ENCODE measurements around the gene JPH3. TPM values are rescaled to one million over a fixed set of nuclear protein-coding genes. Genes with fewer than 3 reads are reported as not detected.

Gene JPH3
- total RNA-seq, 2 experiments from 2014 or later = 0.07 to 0.09 TPM

DNA sequence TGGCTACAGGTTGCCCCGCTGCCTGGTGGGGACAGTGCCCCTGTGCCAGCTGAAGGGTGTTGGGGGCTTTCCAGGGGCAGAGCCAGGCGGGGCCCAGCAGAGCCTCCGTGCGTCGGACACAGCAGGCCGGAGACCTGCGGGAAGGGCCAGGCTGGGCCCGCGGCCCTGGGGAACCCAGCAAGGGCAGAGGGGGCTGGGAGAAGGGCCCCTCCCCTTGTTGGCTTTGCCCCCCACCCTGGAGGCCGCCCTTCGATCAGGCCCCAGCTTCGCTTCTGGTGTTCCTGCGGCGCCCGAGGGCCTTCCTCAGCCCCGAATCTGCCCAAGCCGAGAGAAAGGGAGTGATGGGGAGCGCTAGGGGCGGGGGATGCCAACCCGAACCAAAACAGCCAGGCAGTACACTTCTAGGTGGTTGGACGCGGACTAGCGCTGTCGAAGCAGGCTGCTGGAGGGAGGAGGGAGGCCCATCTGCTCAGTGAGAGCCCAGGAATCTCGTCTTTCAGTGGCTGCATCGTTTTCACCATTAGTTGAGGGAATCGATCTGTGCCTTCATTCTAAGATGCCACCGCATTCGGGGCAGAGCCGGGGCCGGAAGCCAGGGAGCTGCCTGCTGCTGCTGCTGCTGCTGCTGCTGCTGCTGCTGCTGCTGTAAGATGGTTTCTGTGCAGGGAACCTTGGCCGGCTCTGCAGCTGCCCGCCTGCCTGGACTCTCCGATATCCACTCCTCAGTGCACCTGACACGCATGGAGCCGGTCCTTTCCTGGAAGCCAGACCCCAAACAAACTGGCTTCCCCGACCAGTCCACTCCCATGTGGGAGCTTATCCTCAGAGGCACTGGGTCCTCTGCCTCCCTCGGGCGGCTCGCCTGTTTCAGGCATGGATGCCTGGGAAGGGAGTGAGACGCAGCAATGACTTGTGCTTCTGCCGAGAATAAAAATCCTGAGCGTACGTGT lies 1.7 kb downstream of the JPH3 start:
- ATAC-seq (no peak), DNase-seq (no peak)
- TF ChIP-seq, protein P1, sequence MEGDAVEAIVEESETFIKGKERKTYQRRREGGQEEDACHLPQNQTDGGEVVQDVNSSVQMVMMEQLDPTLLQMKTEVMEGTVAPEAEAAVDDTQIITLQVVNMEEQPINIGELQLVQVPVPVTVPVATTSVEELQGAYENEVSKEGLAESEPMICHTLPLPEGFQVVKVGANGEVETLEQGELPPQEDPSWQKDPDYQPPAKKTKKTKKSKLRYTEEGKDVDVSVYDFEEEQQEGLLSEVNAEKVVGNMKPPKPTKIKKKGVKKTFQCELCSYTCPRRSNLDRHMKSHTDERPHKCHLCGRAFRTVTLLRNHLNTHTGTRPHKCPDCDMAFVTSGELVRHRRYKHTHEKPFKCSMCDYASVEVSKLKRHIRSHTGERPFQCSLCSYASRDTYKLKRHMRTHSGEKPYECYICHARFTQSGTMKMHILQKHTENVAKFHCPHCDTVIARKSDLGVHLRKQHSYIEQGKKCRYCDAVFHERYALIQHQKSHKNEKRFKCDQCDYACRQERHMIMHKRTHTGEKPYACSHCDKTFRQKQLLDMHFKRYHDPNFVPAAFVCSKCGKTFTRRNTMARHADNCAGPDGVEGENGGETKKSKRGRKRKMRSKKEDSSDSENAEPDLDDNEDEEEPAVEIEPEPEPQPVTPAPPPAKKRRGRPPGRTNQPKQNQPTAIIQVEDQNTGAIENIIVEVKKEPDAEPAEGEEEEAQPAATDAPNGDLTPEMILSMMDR (IDR thresholded peaks at IDR 0.05) = no peak
- Mint-ChIP-seq H3K9me3 (no peaks in the 10 kb centered on the region), H3K27ac (no peak overlapping the region), H3K36me3 (ENCODE audit: low read depth) (no peaks in the 10 kb centered on the region), H3K4me1 (ENCODE audit: low read depth) (peaks cover 10% of the 10 kb centered on the region), H3K4me3 (peak overlapping the region; percentile 12), H3K27me3 (peaks cover 73% of the 10 kb centered on the region)
- intact Hi-C loops (cut with micrococcal nuclease) = no loop called here
- ChIA-PET POLR2A (interaction anchor here (1.8 kb wide), 1 partner anchor 32 kb away, joined by 5 read pairs; no protein-coding TSS in a partner anchor), CTCF (interaction anchor here (0.7 to 1.1 kb wide), 2 partner anchors 31 to 49 kb away, joined by 3 read pairs; no protein-coding TSS in a partner anchor)

GRCh38 chr16:87604634-87605111 lies 2.4 kb downstream of the JPH3 start:
- H3K27me3 Mint-ChIP-seq = peaks cover 67% of the 10 kb centered on the region

GRCh38 chr16:87607223-87607622 lies 4.9 kb downstream of the JPH3 start:
- Mint-ChIP-seq H3K4me3 (no peak overlapping the region), H3K9me3 (no peaks in the 10 kb centered on the region), H3K27me3 (peaks cover 47% of the 10 kb centered on the region), H3K4me1 (ENCODE audit: low read depth) (peaks cover 10% of the 10 kb centered on the region), H3K36me3 (ENCODE audit: low read depth) (no peaks in the 10 kb centered on the region), H3K27ac (no peak overlapping the region)
- ATAC-seq (no peak), DNase-seq (no peak)
- TF ChIP-seq, protein P1 (IDR thresholded peaks at IDR 0.05) = no peak
- intact Hi-C loops (cut with micrococcal nuclease) = no loop called here
- POLR2A ChIA-PET = no interaction called here
- CTCF ChIA-PET = no interaction called here

More at GRCh38 chr16:87604634-87605111, 2.4 kb downstream of the JPH3 start:
- Mint-ChIP-seq H3K4me1 (ENCODE audit: low read depth) (peaks cover 10% of the 10 kb centered on the region), H3K9me3 (no peaks in the 10 kb centered on the region), H3K27ac (no peak overlapping the region), H3K4me3 (peak overlapping the region; percentile 12), H3K36me3 (ENCODE audit: low read depth) (no peaks in the 10 kb centered on the region)
- CTCF ChIA-PET = interaction anchor here (1.1 kb wide), 1 partner anchor 30 kb away, joined by 3 read pairs; no protein-coding TSS in a partner anchor
- ATAC-seq (no peak), DNase-seq (no peak)
- intact Hi-C loops (cut with micrococcal nuclease) = no loop called here
- TF ChIP-seq, protein P1 (IDR thresholded peaks at IDR 0.05) = no peak
- POLR2A ChIA-PET = interaction anchor here (1.0 to 1.8 kb wide), 2 partner anchors 14 to 31 kb away, joined by 3 to 5 read pairs; no protein-coding TSS in a partner anchor

DNA sequence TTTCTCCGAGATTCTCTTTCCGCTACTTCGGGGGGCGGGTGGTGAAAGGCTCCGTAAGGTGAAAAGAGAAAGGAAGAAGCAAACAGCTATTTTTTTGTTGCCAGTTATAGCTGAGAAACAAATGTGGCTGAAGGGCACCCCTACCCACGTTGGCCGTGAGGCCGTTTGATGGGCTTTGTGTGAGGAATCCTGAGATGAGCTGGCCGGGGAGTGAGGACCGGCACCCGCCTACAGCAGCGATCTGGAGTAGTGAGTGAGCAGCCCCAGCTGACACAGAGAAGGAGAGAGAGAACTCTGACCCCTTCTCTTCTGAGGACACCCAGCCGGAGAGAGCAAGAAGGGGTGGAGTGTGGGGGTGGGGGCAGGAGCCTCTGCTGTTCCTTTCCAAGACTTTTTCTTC lies 5.6 kb downstream of the JPH3 start:
- H3K9me3 Mint-ChIP-seq = no peaks in the 10 kb centered on the region
- POLR2A ChIA-PET = no interaction called here
- CTCF ChIA-PET = no interaction called here
- ATAC-seq = no peak
- no peak overlapping the region for H3K27ac Mint-ChIP-seq
- DNase-seq = no peak
- intact Hi-C loops (cut with micrococcal nuclease) = no loop called here
- peaks cover 10% of the 10 kb centered on the region for H3K4me1 Mint-ChIP-seq (ENCODE audit: low read depth)
- no peaks in the 10 kb centered on the region for H3K36me3 Mint-ChIP-seq (ENCODE audit: low read depth)
- H3K27me3 Mint-ChIP-seq = peaks cover 47% of the 10 kb centered on the region
- TF ChIP-seq, protein P1 (IDR thresholded peaks at IDR 0.05) = no peak
- no peak overlapping the region for H3K4me3 Mint-ChIP-seq

Data from activated CD8-positive, alpha-beta T cell treated with anti-CD3 and anti-CD28 coated beads for 36 hours (primary cell).